Measurements from ENCODE around the gene GATA5.

GRCh38 chr20:62482974-62483373, 7.2 kb upstream of the GATA5 start:
- TF ChIP-seq CTCF (IDR thresholded peaks at IDR 0.05 in 4 of 5, conservative IDR thresholded peaks at IDR 0.05 in 1 of 5) (no peak), POLR2A (IDR thresholded peaks at IDR 0.05) (no peak)

Data from gastrocnemius medialis (tissue), 4 donors.